Hepatocyte (in vitro differentiated cells): ENCODE measurements around the gene SLC26A9. TPM values are rescaled to one million over a fixed set of nuclear protein-coding genes. Genes with fewer than 3 reads are reported as not detected.
A peak's percentile ranks its signal among the peaks of the same experiment; 100 is the strongest.

Experiments used
- DNase-seq: peaks from one replicate; pipeline ENCODE4 v3.0.0-alpha.2; 2016; ENCODE audit warnings: low spot score
- H2AFZ ChIP-seq: fragments of 200-600 bp; sonication (generic); 2 replicates; pipeline ENCODE4 v1.6.0; 2016; ENCODE audit warnings: antibody characterized with exemption, mild to moderate bottlenecking
- H3K27ac ChIP-seq: fragments of 200-600 bp; sonication (generic); 2 replicates; pipeline ENCODE4 v1.5.1; 2016; ENCODE audit warnings: mild to moderate bottlenecking
- H3K27me3 ChIP-seq: fragments of 200-600 bp; sonication (generic); 2 replicates; pipeline ENCODE4 v1.6.1; 2016
- H3K36me3 ChIP-seq: fragments of 200-600 bp; sonication (generic); replicated peaks from 2 replicates; pipeline ENCODE4 v1.5.1; 2016; ENCODE audit warnings: low read depth; ENCODE audit not compliant: insufficient read depth
- H3K4me1 ChIP-seq: fragments of 200-600 bp; sonication (generic); 2 replicates; pipeline ENCODE4 v1.5.1; 2016; ENCODE audit warnings: mild to moderate bottlenecking, moderate library complexity; ENCODE audit not compliant: insufficient read depth
- H3K4me2 ChIP-seq: fragments of 200-600 bp; sonication (generic); 2 replicates; pipeline ENCODE4 v1.6.0; 2016
- H3K4me3 ChIP-seq: fragments of 200-600 bp; sonication (generic); 2 replicates; pipeline ENCODE4 v1.5.1; 2016; ENCODE audit warnings: mild to moderate bottlenecking
- H3K79me2 ChIP-seq: fragments of 200-600 bp; sonication (generic); 2 replicates; pipeline ENCODE4 v1.6.0; 2017; ENCODE audit warnings: mild to moderate bottlenecking
- H3K9me2 ChIP-seq: fragments of 200-600 bp; sonication (generic); replicated peaks from 2 replicates; pipeline ENCODE4 v1.6.0; 2017; ENCODE audit warnings: mild to moderate bottlenecking; ENCODE audit not compliant: insufficient read depth
- H3K9me3 ChIP-seq: fragments of 200-600 bp; sonication (generic); 2 replicates; pipeline ENCODE4 v1.5.1; 2016; ENCODE audit warnings: low read depth, mild to moderate bottlenecking
- H4K20me1 ChIP-seq: fragments of 200-600 bp; sonication (generic); 2 replicates; pipeline ENCODE4 v1.6.0; 2016; ENCODE audit warnings: mild to moderate bottlenecking; ENCODE audit not compliant: insufficient read depth, poor library complexity, severe bottlenecking
- EZH2 ChIP-seq: fragments of 200-600 bp; sonication (generic); IDR thresholded peaks from 2 replicates; pipeline ENCODE4 v1.6.1; 2016; ENCODE audit warnings: antibody characterized with exemption, mild to moderate bottlenecking, borderline replicate concordance
- EZH2phosphoT487 ChIP-seq: fragments of 200-600 bp; sonication (generic); IDR thresholded peaks from one replicate; pipeline ENCODE4 v1.6.1; 2018; ENCODE audit warnings: antibody characterized with exemption, mild to moderate bottlenecking, low read depth, moderate library complexity; ENCODE audit not compliant: unreplicated experiment, severe bottlenecking
- WGBS: methylation state at CpG from one replicate; pipeline ENCODE4 v1.1.6; 2016; ENCODE audit warnings: low lambda C conversion rate; ENCODE audit errors: missing lambda C conversion rate; 5-methylcytosine and 5-hydroxymethylcytosine counted together
- polyA plus RNA-seq: library from polyadenylated mRNA; unstranded; fragments of >200 nt; fragmentation: Nextera tagmentation; extraction: Ambion mirVana; gene quantifications from 2 replicates; pipeline ENCODE4 v1.2.1, GENCODE V29; 2016
- total RNA-seq: library from RNA; depleted of rRNA; stranded (reverse); fragments of >200 nt; gene quantifications from 2 replicates; pipeline ENCODE4 v1.2.3, GENCODE V29; 2014
- TF ChIP-seq, protein P1 (sequence below): fragments of 200-600 bp; sonication (generic); IDR thresholded peaks from 2 replicates; pipeline ENCODE4 v1.5.1; 2016; ENCODE audit warnings: antibody characterized with exemption, mild to moderate bottlenecking; ENCODE audit not compliant: poor library complexity

SLC26A9 gene
- total and polyA plus RNA-seq, 2 experiments from 2014 or later: 0.13 to 0.63 TPM

DNA sequence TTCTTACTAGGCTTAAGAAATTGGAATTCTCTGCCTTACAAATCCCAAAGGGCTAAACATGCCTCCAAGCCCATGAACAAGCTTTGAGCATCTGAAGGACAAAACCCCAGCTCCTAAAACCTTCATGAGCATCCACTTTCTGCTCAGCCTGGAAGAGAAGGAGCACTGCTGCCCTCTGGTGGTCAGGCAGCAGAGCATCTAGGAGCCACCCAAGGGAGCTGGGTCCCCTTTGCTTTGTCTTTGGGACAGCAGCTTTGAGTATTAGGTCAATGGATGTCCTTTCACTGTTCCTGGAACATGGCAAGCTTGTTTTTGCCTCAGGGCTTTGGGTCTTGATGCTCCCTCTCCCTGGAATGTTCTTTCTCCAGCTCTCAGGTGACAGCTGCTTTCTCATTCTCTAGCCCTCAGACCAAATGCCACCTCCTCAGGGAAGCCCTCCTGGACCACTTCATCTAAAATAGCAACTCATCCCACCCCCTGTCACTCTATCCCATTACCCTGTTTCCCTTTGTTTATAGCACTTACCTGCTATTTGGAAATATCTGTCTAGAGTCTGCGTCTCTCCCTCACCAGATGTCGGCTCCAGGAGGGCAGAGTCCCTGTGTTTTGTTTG lies 34.3 kb upstream of the SLC26A9 start:
- no peak overlapping the region for H2AFZ ChIP-seq
- no peaks in the 10 kb centered on the region for H3K36me3 ChIP-seq
- no peaks in the 10 kb centered on the region for H3K27me3 ChIP-seq
- no peak for TF ChIP-seq EZH2phosphoT487
- TF ChIP-seq, protein P1, sequence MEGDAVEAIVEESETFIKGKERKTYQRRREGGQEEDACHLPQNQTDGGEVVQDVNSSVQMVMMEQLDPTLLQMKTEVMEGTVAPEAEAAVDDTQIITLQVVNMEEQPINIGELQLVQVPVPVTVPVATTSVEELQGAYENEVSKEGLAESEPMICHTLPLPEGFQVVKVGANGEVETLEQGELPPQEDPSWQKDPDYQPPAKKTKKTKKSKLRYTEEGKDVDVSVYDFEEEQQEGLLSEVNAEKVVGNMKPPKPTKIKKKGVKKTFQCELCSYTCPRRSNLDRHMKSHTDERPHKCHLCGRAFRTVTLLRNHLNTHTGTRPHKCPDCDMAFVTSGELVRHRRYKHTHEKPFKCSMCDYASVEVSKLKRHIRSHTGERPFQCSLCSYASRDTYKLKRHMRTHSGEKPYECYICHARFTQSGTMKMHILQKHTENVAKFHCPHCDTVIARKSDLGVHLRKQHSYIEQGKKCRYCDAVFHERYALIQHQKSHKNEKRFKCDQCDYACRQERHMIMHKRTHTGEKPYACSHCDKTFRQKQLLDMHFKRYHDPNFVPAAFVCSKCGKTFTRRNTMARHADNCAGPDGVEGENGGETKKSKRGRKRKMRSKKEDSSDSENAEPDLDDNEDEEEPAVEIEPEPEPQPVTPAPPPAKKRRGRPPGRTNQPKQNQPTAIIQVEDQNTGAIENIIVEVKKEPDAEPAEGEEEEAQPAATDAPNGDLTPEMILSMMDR: peak; percentile 96
- H3K27ac ChIP-seq: no peak overlapping the region
- H3K4me3 ChIP-seq: no peak overlapping the region
- H3K9me3 ChIP-seq: no peaks in the 10 kb centered on the region
- DNase-seq: peak; percentile 88
- WGBS: 90% methylated on average over 2 of the region's 2 CpGs
- H3K4me2 ChIP-seq: no peak overlapping the region
- H3K79me2 ChIP-seq: no peaks in the 10 kb centered on the region
- H3K4me1 ChIP-seq: no peaks in the 10 kb centered on the region
- H4K20me1 ChIP-seq: no peaks in the 10 kb centered on the region
- no peaks in the 10 kb centered on the region for H3K9me2 ChIP-seq

DNA sequence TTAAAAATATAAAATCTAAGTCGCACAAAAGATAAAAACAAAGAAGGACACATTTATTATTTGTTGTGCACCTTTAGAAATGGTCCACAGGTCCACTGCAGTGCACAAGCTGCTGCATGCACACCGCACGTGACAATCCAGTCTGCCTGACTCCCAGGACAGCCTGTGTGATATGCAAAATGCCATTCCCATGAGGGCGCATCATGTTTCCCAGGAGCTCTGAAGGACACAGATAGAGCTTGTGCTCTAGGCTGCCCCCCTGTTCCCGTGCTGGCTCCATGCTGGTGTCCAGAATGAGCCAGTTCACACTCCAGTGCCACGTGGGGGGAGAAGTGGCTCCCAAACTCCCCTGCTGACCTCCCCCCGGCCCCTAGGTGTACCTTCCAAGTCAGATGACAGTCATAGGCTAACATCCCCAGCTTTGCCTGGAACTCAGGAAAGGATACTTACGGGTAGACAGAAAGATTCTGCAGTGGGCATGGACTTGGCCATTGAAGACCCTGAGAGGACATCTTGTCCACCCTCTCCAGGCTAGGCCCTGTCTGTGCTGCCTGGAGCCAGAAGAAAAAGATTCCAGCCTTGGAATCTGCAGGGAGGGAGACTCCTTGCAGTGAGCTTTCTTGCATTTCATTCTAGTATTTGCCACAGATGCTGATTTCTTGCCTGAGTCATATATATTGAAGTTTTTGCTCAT lies 33.6 kb upstream of the SLC26A9 start:
- H3K4me2 ChIP-seq: no peak overlapping the region

GRCh38 chr1:205976036-205976435 lies 32.8 kb upstream of the SLC26A9 start:
- Histone ChIP-seq H2AFZ (no peak overlapping the region), H3K27me3 (no peaks in the 10 kb centered on the region), H3K9me2 (no peaks in the 10 kb centered on the region), H3K9me3 (no peaks in the 10 kb centered on the region), H3K4me1 (no peaks in the 10 kb centered on the region), H3K4me2 (no peak overlapping the region), H3K27ac (no peak overlapping the region), H4K20me1 (no peaks in the 10 kb centered on the region), H3K79me2 (no peaks in the 10 kb centered on the region), H3K4me3 (no peak overlapping the region), H3K36me3 (no peaks in the 10 kb centered on the region)
- DNase-seq: no peak
- 89% methylated on average over 4 of the region's 4 CpGs for WGBS
- TF ChIP-seq EZH2phosphoT487 (no peak), EZH2 (no peak)
- TF ChIP-seq, protein P1: no peak

More for the DNA sequence above, 33.6 kb upstream of the SLC26A9 start:
- H3K9me3 ChIP-seq: no peaks in the 10 kb centered on the region
- H3K4me3 ChIP-seq: no peak overlapping the region
- no peaks in the 10 kb centered on the region for H3K79me2 ChIP-seq
- 58% methylated on average over 8 of the region's 8 CpGs for WGBS
- H2AFZ ChIP-seq: no peak overlapping the region
- no peaks in the 10 kb centered on the region for H4K20me1 ChIP-seq
- no peak overlapping the region for H3K27ac ChIP-seq
- H3K9me2 ChIP-seq: no peaks in the 10 kb centered on the region
- H3K36me3 ChIP-seq: no peaks in the 10 kb centered on the region
- no peak for TF ChIP-seq EZH2
- TF ChIP-seq EZH2phosphoT487: no peak
- TF ChIP-seq, protein P1: no peak
- H3K4me1 ChIP-seq: no peaks in the 10 kb centered on the region
- peak; percentile 64 for DNase-seq
- no peaks in the 10 kb centered on the region for H3K27me3 ChIP-seq
